Loucy (cell line): ENCODE data around the gene WASF3.

Experiments used
- CTCF ChIP-seq: fragments of 200-600 bp; sonication (generic); conservative IDR thresholded peaks from 2 replicates; pipeline ENCODE4 v1.5.1; 2014; ENCODE audit warnings: mild to moderate bottlenecking, antibody characterized with exemption, low read length
- EZH2phosphoT487 ChIP-seq: fragments of 200-600 bp; IDR thresholded peaks from 2 replicates; pipeline ENCODE4 v1.6.1; 2018; ENCODE audit warnings: antibody characterized with exemption, mild to moderate bottlenecking, moderate library complexity, borderline replicate concordance

DNA sequence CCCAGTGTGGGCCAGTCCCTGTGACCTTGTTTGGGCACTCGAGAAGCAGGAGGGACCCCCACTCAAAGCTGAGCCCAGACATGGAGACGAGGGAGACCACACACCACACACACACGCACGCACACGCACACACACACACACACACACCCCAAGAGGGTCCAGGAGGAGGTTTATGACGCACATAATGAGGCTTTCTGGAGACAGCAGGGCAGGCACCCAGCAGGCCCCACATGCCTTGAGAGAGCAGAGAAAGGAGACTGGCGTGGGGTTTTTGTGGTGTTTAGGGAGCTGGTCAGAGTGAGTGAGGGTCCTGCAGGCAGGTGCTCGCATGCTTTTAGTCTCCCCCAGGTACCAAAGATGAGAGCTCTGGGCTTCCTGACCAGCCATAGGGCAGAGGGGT, 160.7 kb downstream of the WASF3 start:
- TF ChIP-seq CTCF (no peak), EZH2phosphoT487 (no peak)
